Ramos (cell line): ENCODE data around the gene SPATS1.

Experiments
- in situ Hi-C: fragments of 300-500 bp; cut with MboI; formaldehyde crosslinking; loops from one replicate; pipeline ENCODE4 v1.14.3; 2022; ENCODE audit warnings: low sequenced_read_pairs; ENCODE audit not compliant: unreplicated experiment

The SPATS1 gene

GRCh38 chr6:44342489-44342888 is at the start of gene SPATS1:
Gene SPATS1 (plus strand): TSS chr6:44342650. CDS start chr6:44343096, 446 bp downstream.
- in situ Hi-C loops, result loop anchor here (25.0 kb wide), 1 partner anchor 180 kb away; the partner anchor contains the start of gene CAPN11

GRCh38 chr6:44292661-44293365 is 49.6 kb upstream of the SPATS1 start:
- in situ Hi-C loops, result no loop called here

GRCh38 chr6:44294832-44295791 is 47.3 kb upstream of the SPATS1 start:
- in situ Hi-C loops, result no loop called here

- in situ Hi-C loops, result no loop called here
These were observed 45.1 kb upstream of the SPATS1 start for GRCh38 chr6:44297063-44298038.

GRCh38 chr6:44298055-44298803 is 44.2 kb upstream of the SPATS1 start:
- in situ Hi-C loops, result no loop called here

- in situ Hi-C loops, result no loop called here
These were observed 43.6 kb upstream of the SPATS1 start for GRCh38 chr6:44298864-44299263.

GRCh38 chr6:44300292-44300823 is 42.1 kb upstream of the SPATS1 start:
- in situ Hi-C loops, result no loop called here

GRCh38 chr6:44301106-44301505 is 41.3 kb upstream of the SPATS1 start:
- in situ Hi-C loops, result no loop called here

GRCh38 chr6:44301782-44302564 is 40.5 kb upstream of the SPATS1 start:
- in situ Hi-C loops, result no loop called here

GRCh38 chr6:44302856-44303255 is 39.6 kb upstream of the SPATS1 start:
- in situ Hi-C loops, result no loop called here

GRCh38 chr6:44303842-44304241 is 38.6 kb upstream of the SPATS1 start:
- in situ Hi-C loops, result no loop called here

- in situ Hi-C loops, result no loop called here
These were observed 37.9 kb upstream of the SPATS1 start for GRCh38 chr6:44304282-44305199.

- in situ Hi-C loops, result no loop called here
These were observed 37.2 kb upstream of the SPATS1 start for GRCh38 chr6:44305200-44305725.

GRCh38 chr6:44306710-44307109 is 35.7 kb upstream of the SPATS1 start:
- in situ Hi-C loops, result no loop called here

GRCh38 chr6:44307217-44307616 is 35.2 kb upstream of the SPATS1 start:
- in situ Hi-C loops, result no loop called here

GRCh38 chr6:44309092-44309491 is 33.4 kb upstream of the SPATS1 start:
- in situ Hi-C loops, result no loop called here

- in situ Hi-C loops, result no loop called here
These were observed 32.8 kb upstream of the SPATS1 start for GRCh38 chr6:44309631-44310030.
